K562 (cell line): Measurements from ENCODE around the gene BAD. TPM values are rescaled to one million over a fixed set of nuclear protein-coding genes. Genes with fewer than 3 reads are reported as not detected.

Experiments used
- ATAC-seq: fragments of 200-7000 bp; cut with Tn5 transposase; 3 replicates; pipeline ENCODE4 v1.9.1; 2020; ENCODE audit warnings: moderate library complexity
- BruUV-seq: library from RNA; stranded (reverse); fragments of 400-500 nt; replicated peaks from 2 replicates; lab custom pipeline; 2021; lab: Mats Ljungman, UMichigan
- CTCF ChIA-PET: fragments of 300-600 bp; formaldehyde crosslinking; extraction: SDS; loops from one replicate; lab custom pipeline; 2021; ENCODE audit warnings: low intra/inter-chr PET ratio; lab: Yijun Ruan, JAX
- POLR2A ChIA-PET: fragments of 300-600, 350-650 bp; sonication (Branson Sonifier 250); formaldehyde crosslinking; extraction: SDS; loops from one replicate; lab custom pipeline; 2021; ENCODE audit warnings: antibody characterized with exemption, inconsistent platforms; lab: Yijun Ruan, JAX
- DNase-seq, 4 experiments: peaks; one replicate each; pipeline versions ENCODE4 v3.0.0 to v3.0.0-alpha.2; 2011 to 2018; ENCODE audit warnings: low spot score in 3 of 4, mixed read lengths in 3 of 4; ENCODE audit errors: extremely low read depth in 1 of 4
- FAIRE-seq: peaks from 2 replicates; lab custom pipeline; 2011; peaks lifted over from hg19 to GRCh38; lab: Jason Lieb, UNC
- H2AFZ ChIP-seq: 2 replicates; pipeline ENCODE4 v1.6.0; 2011; ENCODE audit warnings: low read depth, low read length, control low read depth, inconsistent platforms
- H3K27ac ChIP-seq: fragments of 200-600 bp; 3 replicates; pipeline ENCODE4 v1.8.0; 2011; ENCODE audit warnings: low read depth, mild to moderate bottlenecking, control low read depth, inconsistent platforms, low read length, moderate library complexity, mixed read lengths; ENCODE audit errors: extremely low read depth
- H3K27me3 ChIP-seq, 2 experiments: fragments of 300-600 bp in 1 of 2; 2 replicates in 1 of 2; 3 replicates in 1 of 2; pipeline versions ENCODE4 v1.6.0 to v1.8.0; 2011; ENCODE audit warnings: inconsistent platforms in 2 of 2, low read length in 2 of 2, mild to moderate bottlenecking in 1 of 2, mixed read lengths in 1 of 2, moderate library complexity in 1 of 2; ENCODE audit not compliant: control insufficient read depth in 2 of 2, insufficient read depth in 2 of 2
- H3K36me3 ChIP-seq: fragments of 300-600 bp; 3 replicates; pipeline ENCODE4 v1.8.0; 2011; ENCODE audit warnings: mild to moderate bottlenecking, low read length, inconsistent platforms; ENCODE audit not compliant: control insufficient read depth, insufficient read depth
- H3K4me1 ChIP-seq, 2 experiments: fragments of 200-600 bp in 1 of 2; replicated peaks in 1 of 2; 2 replicates in 1 of 2; 3 replicates in 1 of 2; pipeline versions ENCODE4 v1.5.1 to v1.8.0; 2011; ENCODE audit warnings: inconsistent platforms in 2 of 2, low read length in 2 of 2, mild to moderate bottlenecking in 1 of 2, mixed read lengths in 1 of 2, moderate library complexity in 1 of 2; ENCODE audit not compliant: control insufficient read depth in 2 of 2, insufficient read depth in 2 of 2
- H3K4me2 ChIP-seq: 2 replicates; pipeline ENCODE4 v1.6.1; 2011; ENCODE audit warnings: low read length, control low read depth, inconsistent platforms, mixed read lengths; ENCODE audit not compliant: insufficient read depth
- H3K4me3 ChIP-seq: fragments of 200-600 bp; sonication (generic), shearing (Covaris generic); 2 replicates; pipeline ENCODE4 v1.5.1; 2016; ENCODE audit warnings: control low read depth, inconsistent platforms
- H3K79me2 ChIP-seq: fragments of 200-600 bp; 3 replicates; pipeline ENCODE4 v1.8.0; 2011; ENCODE audit warnings: low read length, inconsistent platforms; ENCODE audit not compliant: control insufficient read depth, insufficient read depth
- H3K9ac ChIP-seq, 2 experiments: 2 replicates each; pipeline versions ENCODE4 v1.6.0 to v1.6.1; 2011; ENCODE audit warnings: low read depth in 2 of 2, low read length in 2 of 2, control low read depth in 1 of 2, inconsistent platforms in 1 of 2, mild to moderate bottlenecking in 1 of 2, mixed read lengths in 1 of 2; ENCODE audit not compliant: insufficient read depth in 1 of 2
- H3K9me1 ChIP-seq: one replicate; pipeline ENCODE4 v1.6.0; 2011; ENCODE audit warnings: inconsistent platforms, mild to moderate bottlenecking, low read length, moderate library complexity; ENCODE audit not compliant: control insufficient read depth, insufficient read depth
- H3K9me3 ChIP-seq: replicated peaks from 2 replicates; pipeline ENCODE4 v1.5.1; 2011; ENCODE audit warnings: low read depth, low read length, inconsistent platforms; ENCODE audit not compliant: control insufficient read depth, insufficient read depth
- H4K20me1 ChIP-seq: replicated peaks from 2 replicates; pipeline ENCODE4 v1.6.1; 2011; ENCODE audit warnings: low read length, inconsistent platforms, mixed read lengths; ENCODE audit not compliant: control insufficient read depth, insufficient read depth
- HMGN3 ChIP-seq: IDR thresholded peaks from 2 replicates; pipeline ENCODE4 v1.6.1; 2011; ENCODE audit warnings: borderline replicate concordance, low read depth, mild to moderate bottlenecking, mixed read lengths, low read length; ENCODE audit not compliant: insufficient read length; ENCODE audit errors: extremely low read depth
- PCBP1 ChIP-seq: fragments of 200-400 bp; formaldehyde crosslinking; IDR thresholded peaks from 2 replicates; pipeline ENCODE4 v1.6.1; 2018; ENCODE audit warnings: mild to moderate bottlenecking, low read depth, low read length; ENCODE audit not compliant: poor library complexity, severe bottlenecking
- POLR2G ChIP-seq: fragments of 200-400 bp; formaldehyde crosslinking; IDR thresholded peaks from 2 replicates; pipeline ENCODE4 v1.6.1; 2017; ENCODE audit warnings: low read depth, mild to moderate bottlenecking, antibody characterized with exemption, low read length, moderate library complexity
- RBBP5 ChIP-seq: fragments of 200-600 bp; sonication (generic); IDR thresholded peaks from 2 replicates; pipeline ENCODE4 v1.6.1; 2012; ENCODE audit warnings: borderline replicate concordance, mild to moderate bottlenecking, low read length, control low read depth, inconsistent platforms; ENCODE audit not compliant: insufficient read depth, poor library complexity, severe bottlenecking
- RBFOX2 ChIP-seq: fragments of 200-400 bp; formaldehyde crosslinking; IDR thresholded peaks from 2 replicates; pipeline ENCODE4 v1.6.1; 2017; ENCODE audit warnings: low read depth, mild to moderate bottlenecking, low read length, moderate library complexity
- WGBS: fragments of 100-300 bp; shearing (Covaris generic); methylation state at CpG from one replicate; pipeline ENCODE4 v1.1.6; 2016; ENCODE audit warnings: low coverage, mixed read lengths; ENCODE audit not compliant: insufficient coverage; ENCODE audit errors: missing lambda C conversion rate; 5-methylcytosine and 5-hydroxymethylcytosine counted together
- in situ Hi-C: fragments of 300-500 bp; cut with MboI; formaldehyde crosslinking; loops from 4 replicates; pipeline ENCODE4 v1.15.0; 2018; ENCODE audit warnings: inconsistent platforms, mixed read lengths
- intact Hi-C: fragments of 100-400 bp; cut with micrococcal nuclease; formaldehyde crosslinking; loops from 2 replicates; pipeline ENCODE4 v1.14.2; 2022
- polyA plus RNA-seq, 8 experiments: library from polyadenylated mRNA; depleted of rRNA in 4 of 8; stranded (reverse) in 5 of 8; unstranded in 3 of 8; fragments of >200 nt; fragmentation: Nextera tagmentation in 2 of 8; fragmentation: Illumina TruSeq in 1 of 8; extraction: Ambion mirVana in 2 of 8; extraction: Trizol in 1 of 8; gene quantifications; 2 replicates each; pipeline versions ENCODE4 v1.2.1 to v1.2.3, GENCODE V29; 2011 to 2014; ENCODE audit warnings: inconsistent platforms in 1 of 8, missing spikeins in 1 of 8
- total RNA-seq, 7 experiments: library from RNA; depleted of rRNA in 6 of 7; stranded (reverse); fragments of >200 nt in 6 of 7; fragmentation: Illumina TruSeq in 2 of 7; extraction: Trizol in 2 of 7; gene quantifications; 2 replicates each; pipeline versions ENCODE4 v1.2.1 to v1.2.3, GENCODE V29; 2011 to 2021; ENCODE audit warnings: low replicate concordance in 1 of 7
- TF ChIP-seq, protein P1 (sequence below): fragments of 450-650 bp; conservative IDR thresholded peaks from 2 replicates; pipeline ENCODE4 v1.6.1; 2016; ENCODE audit warnings: missing genetic modification characterization, low read depth, mild to moderate bottlenecking, missing compliant biosample characterization, moderate library complexity
- TF ChIP-seq, protein P2 (sequence below): sonication (generic); formaldehyde crosslinking; IDR thresholded peaks from 2 replicates; pipeline ENCODE4 v1.8.0; 2022; ENCODE audit warnings: missing genetic modification reagents, mild to moderate bottlenecking, moderate library complexity, borderline replicate concordance

The BAD gene
- total and polyA plus RNA-seq, 9 of the 15 experiments (the other 6 are each of a cell fraction or from before 2014, with no cell fraction given) = 0.61 to 45.6 (median 11.8) TPM

DNA sequence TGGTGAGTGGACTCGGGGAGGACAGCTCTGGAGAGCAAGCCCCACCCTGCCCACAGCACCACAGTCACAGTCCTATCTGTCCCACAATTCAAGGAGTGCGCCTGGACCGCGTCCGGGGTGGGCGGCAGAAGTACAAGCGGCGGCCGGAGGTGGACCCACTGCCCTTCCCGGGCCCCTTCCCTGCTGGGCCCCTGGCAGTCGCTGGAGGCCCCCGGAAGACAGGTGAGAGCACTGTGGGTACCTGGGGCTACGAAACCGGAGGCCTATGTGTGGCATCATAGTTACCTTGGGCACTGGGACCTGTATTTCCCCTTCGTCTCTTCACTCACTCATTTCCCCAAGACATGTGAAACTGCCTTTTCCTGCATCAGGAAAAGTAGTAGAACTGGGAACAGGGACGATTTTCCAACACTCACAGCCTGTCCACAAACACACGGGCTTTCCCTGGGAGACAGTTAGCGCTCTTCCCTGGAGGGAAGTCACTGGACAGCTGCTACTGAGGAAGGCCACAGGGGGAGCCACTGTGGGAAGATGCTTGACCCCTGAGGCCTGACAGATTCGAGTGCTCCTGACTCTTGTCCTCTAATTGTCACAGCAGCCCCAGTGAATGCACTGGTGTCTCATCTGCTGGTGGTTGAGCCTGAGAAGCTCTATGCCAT is 29.8 kb upstream of the BAD start (continued):
- TF ChIP-seq RBBP5 = no peak
- TF ChIP-seq, protein P1, sequence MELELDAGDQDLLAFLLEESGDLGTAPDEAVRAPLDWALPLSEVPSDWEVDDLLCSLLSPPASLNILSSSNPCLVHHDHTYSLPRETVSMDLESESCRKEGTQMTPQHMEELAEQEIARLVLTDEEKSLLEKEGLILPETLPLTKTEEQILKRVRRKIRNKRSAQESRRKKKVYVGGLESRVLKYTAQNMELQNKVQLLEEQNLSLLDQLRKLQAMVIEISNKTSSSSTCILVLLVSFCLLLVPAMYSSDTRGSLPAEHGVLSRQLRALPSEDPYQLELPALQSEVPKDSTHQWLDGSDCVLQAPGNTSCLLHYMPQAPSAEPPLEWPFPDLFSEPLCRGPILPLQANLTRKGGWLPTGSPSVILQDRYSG (tag) = no peak

DNA sequence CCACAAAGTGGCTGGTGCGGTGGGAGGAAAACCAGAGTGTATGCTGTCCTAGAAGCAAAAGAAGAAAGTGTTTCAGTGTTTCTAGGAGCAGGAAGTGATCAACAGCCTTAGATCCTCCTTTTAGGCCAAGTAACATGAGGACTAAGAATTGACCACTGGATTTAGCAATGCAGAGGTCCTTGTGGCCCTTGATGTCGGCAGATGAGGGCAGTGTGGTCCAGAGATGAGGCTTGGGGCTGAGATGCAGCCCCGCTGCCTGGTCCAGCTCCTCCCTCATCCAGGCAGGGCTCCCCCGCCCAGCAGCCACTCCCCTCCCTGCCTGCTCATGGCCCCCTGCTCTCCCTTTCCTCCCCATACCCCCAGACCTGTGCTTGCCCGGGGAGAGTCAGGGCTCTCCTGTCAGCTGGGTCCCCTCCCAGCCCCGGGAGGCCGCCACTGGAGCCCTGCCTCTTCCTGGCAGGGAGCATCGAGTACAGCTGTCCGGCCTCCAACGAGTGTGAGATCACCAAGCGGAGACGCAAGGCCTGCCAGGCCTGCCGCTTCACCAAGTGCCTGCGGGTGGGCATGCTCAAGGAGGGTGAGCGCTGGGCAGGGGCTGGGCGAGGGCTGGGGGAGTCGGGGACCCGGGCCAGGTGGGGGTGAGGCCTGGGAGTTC is 29.2 kb upstream of the BAD start:
- no peak for ATAC-seq
- H3K79me2 ChIP-seq = peaks cover 49% of the 10 kb centered on the region
- DNase-seq = peak in 2 of 4 experiments; percentile 25 to 35
- ChIA-PET POLR2A (interaction anchor here (0.6 to 1.0 kb wide), 3 partner anchors 9 to 262 kb away, joined by 3 to 4 read pairs (median 4); no protein-coding TSS in a partner anchor), CTCF (no interaction called here)
- TF ChIP-seq HMGN3 = peak; percentile 30
- peak; percentile 73 for TF ChIP-seq POLR2G
- no peak for TF ChIP-seq PCBP1
- TF ChIP-seq RBFOX2 = peak; percentile 29; the same call in 1 of the 2 replicates
- TF ChIP-seq, protein P2, sequence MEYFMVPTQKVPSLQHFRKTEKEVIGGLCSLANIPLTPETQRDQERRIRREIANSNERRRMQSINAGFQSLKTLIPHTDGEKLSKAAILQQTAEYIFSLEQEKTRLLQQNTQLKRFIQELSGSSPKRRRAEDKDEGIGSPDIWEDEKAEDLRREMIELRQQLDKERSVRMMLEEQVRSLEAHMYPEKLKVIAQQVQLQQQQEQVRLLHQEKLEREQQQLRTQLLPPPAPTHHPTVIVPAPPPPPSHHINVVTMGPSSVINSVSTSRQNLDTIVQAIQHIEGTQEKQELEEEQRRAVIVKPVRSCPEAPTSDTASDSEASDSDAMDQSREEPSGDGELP (CRISPR knock-in tag) = 0 out of 2 replicates have a peak, but pooled peaks have one; percentile 6
- H2AFZ ChIP-seq = no peak overlapping the region
- H3K4me1 ChIP-seq = peaks cover 0 to 54% of the 10 kb centered on the region in 2 experiments; a peak in 3 of 5 replicates
- no peaks in the 10 kb centered on the region for H3K9me3 ChIP-seq
- no peaks in the 10 kb centered on the region; the same call in 1 of the 2 replicates for H4K20me1 ChIP-seq
- no TSS peak for BruUV-seq
- no peak for FAIRE-seq
- H3K36me3 ChIP-seq = peaks cover 62% of the 10 kb centered on the region
- in situ Hi-C loops = no loop called here
- H3K27me3 ChIP-seq = no peaks in the 10 kb centered on the region
- intact Hi-C loops = no loop called here
- H3K4me2 ChIP-seq = no peak overlapping the region
- H3K27ac ChIP-seq = no peak overlapping the region
- H3K9me1 ChIP-seq = no peaks in the 10 kb centered on the region
- H3K4me3 ChIP-seq = no peak overlapping the region
- peak overlapping the region in 1 of 2 experiments; percentile 32; a peak in 2 of 4 replicates for H3K9ac ChIP-seq
- WGBS = 92% methylated on average over 10 of the region's 18 CpGs
